GM21619 (cell line): ENCODE measurements around the gene PPP1CB.
A peak's percentile ranks its signal among the peaks of the same experiment; 100 is the strongest.
"Not testable (repeated sequence)": the region's sequence is repeated elsewhere in the genome, so short reads cannot be mapped to it uniquely, and the experiment has no call there.

Experiments
- ATAC-seq: cut with Tn5 transposase; IDR thresholded peaks from one replicate; pipeline ENCODE4 v1.9.1; 2021; ENCODE audit not compliant: unreplicated experiment

Gene PPP1CB

DNA sequence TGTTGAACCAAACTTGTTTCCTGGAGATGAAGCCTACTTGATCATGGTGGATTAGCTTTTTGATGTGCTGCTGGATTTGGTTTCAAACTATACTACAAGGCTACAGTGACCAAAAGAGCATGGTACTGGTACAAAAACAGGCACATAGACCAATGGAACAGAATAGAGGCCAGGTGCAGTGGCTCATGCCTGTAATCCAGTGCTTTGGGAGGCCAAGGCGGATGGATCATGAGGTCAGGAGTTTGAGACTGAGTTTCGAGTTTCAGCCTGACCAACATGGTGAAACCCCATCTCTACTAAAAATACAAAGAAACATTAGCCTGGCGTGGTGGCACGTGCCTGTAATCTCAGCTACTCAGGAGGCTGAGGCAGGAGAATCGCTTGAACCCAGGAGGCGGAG is 9.0 kb upstream of the PPP1CB start:
- not testable (repeated sequence) for ATAC-seq

DNA sequence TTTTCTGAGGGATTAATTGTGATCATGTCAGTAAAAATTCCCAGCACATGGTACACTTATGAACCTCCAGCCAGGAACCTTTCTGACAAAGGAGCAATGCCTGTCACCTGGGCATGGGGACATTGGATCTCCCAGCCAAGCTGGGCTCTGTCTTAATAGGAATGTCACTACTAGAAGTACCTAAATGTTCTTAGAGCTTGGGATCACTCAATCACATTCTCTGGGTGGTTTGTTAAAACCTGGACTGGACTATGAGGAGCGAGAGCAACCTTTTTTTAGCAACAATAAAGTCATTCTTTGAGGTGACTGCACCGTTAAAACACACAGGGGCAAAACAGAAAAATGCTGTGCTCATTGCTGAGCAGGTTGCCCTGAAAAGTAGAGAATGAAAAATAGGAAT is 6.4 kb upstream of the PPP1CB start:
- no peak for ATAC-seq

DNA sequence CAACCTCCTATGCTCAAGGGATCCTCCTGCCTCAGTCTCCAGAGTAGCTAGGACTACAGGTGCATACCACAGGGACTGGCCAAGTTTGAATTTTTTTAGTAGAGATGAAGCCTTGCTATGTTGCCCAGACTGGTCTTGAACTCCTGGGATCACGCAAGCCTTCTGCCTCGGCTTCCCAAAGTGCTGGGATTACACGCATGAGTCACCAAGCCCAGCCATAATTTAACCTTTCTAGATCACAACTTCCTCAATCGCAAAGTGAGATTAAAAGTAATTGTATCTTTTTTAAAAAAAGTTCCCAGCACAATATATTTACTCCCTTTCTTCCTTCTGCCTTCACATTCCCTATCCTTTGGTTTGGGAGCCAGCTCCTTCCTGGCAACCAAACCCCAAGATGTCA is 5.8 kb upstream of the PPP1CB start:
- ATAC-seq: no peak

DNA sequence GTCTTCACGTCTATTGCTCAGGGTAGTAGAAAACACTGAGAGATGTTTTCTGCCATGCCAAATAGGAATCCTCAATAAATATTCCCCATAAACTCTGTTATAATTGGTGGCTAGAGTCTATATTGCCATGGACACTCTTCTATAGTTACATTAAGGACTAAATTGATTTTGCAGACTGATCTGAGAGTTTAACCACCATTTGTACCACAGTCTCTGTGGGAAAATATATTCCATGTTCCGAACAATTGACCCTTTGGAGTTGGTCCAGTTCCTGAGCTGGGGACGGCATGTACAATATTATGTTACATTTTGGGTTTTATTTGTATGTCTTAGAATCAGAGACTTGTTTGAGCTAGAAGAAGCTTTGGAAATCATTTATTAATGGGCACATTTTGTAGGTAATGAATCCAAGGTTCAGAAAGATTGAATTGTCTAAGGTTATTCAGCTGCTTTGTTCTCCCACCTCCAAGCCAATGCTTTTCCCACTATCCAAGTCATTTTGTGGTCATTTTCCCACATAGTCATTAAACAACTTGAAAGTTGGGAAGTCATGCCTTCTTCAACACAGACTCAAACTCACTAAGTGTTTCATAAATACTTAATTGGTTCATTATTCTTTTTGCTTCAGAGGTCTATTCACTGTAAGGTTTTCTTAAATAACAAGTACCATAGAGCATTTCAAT is 5.1 kb upstream of the PPP1CB start:
- no peak for ATAC-seq

DNA sequence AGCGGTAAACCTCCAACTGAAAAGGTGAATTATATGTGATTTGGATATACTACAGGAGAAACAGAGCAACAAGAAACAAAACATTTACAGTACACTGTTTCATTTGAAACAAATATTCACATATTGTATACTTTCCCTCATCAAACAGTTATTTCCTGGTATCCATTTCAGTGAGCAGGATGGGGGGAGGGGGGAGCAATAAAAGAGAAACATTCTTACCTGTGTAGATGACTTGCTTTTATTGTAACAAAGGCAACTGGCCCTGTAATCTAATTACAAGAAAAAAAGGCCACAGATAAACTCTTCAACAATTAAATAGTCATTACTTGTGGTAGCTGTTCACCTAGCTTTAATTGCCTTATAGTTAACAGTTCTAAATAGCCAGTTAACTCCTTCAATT is 3.9 kb upstream of the PPP1CB start:
- no peak for ATAC-seq

DNA sequence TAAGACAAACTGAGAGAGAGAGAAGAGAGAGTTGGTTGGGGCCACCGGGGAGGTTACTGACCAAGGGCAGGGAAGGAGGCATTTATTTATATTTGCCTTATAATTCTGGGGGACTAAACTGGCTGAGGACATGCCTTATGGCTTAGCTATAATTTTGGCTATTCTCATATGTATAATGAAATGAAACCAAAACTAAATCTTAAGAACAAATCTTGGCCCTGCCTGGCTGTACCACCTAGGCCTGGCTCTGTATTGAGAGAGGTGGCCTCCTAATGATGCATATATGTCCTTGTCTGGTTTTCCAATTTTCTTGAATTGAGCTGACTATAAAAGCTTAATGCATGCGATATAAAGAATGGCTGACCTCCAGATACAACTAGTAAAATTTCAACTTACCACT is 3.5 kb upstream of the PPP1CB start:
- no peak for ATAC-seq

DNA sequence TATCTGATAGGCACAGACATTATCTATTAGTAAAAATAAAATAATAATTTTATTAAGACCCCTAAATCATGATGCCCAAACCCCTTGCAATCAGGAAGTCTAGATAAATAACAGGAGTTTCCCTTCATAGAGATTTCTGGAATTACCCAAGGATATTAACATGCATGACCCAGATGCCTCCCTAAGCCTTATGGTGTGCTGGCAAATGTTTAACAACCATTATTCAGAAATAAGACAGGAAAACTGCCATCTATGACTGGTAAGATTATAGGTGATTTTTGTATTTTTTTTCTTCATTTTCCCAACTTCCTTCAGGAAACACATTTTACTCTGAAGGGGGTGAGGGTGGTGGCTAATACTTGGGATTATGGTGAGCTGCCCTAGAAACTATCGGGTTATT is 2.7 kb upstream of the PPP1CB start:
- no peak for ATAC-seq

DNA sequence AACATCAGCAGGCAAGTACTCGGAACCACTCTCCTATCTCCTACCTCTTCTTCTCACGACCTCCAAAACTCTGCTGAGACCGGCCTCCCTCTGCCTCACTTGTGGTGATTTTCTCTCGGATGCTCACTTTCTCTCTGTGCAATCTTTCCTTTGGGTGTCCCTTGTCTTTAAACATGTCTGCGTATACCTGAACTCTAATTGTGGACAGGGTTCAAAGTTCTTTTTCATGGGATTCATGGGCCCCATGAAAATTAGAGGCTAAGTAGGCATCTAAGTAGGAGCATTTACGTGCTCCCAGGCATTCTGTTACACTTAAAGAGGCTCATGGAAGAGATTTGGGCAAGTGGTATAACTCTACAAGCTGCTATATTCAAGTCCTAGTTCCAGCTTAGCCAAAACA is 2.1 kb upstream of the PPP1CB start:
- ATAC-seq: no peak

DNA sequence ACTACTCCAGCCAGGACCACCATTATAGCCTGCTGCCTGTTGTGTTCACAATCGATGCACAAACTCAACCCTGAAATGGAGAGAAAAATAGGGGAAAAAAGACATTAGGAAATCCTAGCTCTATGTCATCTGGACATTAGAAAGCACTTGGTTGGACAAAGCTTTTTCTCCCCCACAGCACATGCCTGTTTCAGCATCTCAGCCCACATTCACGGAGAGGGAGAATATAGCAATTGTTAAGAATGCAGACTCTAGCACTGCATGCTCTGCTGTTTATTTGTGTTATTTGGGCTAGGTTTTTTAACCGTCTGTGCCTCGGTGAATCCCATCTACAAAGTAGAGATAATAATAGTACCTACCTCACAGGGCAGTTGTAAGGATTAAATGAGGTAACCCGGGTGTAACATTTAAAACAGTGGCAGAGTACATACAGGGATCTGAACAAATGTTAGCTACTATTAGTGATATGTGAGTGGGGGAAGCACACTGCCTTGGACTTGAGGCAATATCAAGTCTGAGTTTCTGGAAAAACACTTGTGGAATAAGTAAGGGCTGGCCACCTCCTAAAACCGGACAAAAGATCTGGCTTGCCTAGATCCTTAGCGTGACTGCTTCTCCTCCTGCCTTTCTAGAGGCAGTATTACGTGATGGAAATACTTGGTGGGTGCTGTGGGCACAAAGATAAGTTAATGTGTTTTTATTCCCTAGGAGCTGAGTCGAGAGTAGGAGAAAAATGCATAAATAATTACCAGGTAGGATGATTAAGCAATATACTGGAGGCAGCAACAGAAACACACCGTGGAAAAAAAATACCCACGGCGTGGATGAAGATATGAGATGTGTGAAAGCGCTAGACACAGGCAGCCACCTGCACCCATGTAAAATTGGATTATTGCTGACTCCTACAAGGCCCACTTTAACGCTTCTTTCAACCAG is 1.0 kb upstream of the PPP1CB start:
- ATAC-seq: peak; percentile 1

DNA sequence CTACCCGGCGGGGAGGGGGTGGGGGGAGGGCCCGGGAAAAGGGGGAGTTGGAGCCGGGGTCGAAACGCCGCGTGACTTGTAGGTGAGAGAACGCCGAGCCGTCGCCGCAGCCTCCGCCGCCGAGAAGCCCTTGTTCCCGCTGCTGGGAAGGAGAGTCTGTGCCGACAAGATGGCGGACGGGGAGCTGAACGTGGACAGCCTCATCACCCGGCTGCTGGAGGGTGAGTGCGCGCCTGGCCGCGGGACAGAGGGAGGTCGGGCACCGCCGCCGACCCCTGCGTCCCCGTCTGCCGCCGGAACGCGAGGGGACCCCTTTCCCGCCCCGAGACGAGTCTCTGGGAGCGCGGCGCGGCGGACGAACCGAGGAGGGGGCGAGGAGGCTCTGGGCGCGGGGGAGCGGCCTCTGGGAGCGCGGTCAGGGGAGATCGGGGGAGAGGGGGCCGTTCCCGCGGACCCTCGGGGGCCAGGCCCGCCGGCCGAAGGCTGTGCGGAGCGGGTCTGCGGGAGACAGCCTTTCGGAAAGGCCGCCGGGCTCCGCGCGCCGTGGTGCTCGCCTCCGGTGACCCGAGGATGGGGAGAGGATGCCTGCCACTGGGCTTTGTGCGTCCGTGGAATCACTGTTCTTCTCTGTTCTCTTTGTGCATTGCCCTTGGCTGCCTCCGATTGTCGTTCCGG is 463 bp downstream of the PPP1CB start:
- ATAC-seq: peak; percentile 21

DNA sequence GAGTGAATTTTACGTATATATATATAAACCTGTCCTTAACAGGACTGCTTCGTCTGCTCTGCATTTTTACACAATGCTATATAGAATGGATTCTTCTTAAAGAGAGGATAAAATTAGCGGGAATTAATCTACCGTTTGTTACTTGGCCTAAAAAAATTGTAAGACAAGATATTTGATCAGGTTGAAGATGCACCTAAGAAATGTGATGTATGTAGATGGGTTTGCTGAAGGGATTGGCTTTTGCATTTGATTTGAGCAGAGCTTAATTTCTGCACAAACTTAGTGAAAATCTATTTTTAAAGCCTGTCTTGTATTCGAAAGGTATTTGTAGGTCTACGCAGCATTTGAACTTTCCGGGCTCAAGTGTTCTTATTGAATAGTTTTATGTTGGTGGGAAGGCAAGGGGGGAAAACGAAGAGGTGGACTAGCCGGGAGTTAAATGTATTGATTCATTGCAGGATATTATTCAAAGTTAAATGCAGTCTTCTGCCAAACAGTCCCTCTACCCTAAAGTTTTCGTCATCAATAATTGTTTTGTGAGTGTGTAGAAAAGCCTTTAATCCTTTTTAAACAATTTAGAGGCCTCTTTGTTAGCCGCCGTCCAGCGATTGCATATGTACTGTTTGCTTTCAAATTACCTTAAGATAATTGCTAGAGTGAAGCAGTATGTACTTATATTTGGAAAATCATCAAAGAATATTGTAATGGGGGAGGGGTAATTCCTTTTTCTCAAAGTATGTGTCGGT is 1.2 kb downstream of the PPP1CB start:
- ATAC-seq: no peak

DNA sequence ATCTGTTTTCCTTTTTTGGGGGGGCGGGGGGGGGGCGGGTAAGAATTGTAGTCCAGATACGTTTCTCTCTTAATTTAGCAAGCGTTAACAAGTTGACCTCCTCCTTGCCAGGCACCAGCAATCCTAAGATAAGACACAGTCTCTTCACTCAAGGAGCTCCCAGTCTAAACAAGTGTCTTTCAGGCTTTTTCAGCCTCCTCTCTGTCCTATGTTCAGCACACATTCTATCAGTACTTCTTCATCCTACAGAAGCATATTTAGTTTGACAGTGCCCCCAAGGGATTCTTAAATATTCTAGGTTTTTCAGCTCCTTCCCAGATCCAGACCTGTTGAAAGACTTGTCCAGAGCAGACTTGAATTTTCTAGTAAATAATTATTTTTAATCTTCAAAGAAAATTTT is 2.7 kb downstream of the PPP1CB start:
- ATAC-seq: no peak

DNA sequence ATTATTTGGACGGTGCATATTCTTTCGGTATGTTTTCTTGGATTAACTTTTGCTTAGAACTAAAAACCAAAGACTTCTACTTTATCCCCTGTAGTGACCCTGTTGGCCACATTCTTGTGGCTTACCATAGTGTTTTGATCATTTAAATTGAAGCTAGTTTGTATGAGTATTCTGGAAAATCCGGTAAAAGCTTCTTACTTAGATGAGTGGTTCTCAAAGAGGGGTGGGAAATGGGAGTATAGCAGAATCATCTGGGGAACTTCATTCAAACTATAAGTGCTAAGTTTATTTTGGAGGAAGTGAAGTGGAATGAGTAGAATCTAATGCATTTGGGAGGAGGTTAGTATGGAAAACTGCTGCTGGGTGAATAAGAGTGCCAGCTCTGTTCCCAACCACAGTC is 3.8 kb downstream of the PPP1CB start:
- no peak for ATAC-seq

DNA sequence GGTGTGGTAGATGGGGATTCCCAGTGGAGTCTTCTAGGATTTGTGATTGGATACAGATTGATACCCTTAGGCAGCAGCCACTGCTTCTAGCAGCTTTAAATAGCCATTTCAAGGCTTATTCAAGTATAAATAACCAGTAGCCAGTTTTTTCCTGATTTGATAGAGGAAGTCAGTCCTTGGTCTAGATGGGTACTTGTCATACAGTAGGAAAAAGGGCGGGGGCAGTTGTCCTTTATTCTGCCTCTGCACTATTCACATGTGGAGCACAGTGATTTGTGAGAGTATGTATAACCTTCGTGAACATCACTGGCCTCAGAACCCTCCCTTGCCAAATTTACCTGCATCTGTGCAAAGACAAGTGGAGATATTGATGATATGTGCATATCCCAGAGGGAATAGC is 6.8 kb downstream of the PPP1CB start:
- ATAC-seq: no peak

DNA sequence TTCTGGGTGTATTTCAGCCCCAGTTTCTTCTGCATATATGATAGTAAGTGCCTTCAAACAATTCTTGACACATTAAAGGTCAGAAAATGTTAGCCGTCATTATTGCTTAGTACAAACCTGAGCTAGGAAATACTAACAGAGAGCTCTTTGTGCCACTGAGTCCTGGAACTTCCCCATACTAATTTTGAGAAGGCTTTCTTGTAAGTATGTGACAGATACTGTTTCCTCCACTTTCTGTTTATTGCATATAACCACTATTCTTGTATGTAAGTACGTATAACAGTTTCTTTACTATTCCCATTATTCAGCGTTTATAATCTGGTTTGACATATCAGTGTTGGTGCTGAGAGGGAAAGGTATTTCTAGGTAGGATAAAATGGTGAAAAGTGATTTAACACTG is 9.8 kb downstream of the PPP1CB start:
- ATAC-seq: no peak

DNA sequence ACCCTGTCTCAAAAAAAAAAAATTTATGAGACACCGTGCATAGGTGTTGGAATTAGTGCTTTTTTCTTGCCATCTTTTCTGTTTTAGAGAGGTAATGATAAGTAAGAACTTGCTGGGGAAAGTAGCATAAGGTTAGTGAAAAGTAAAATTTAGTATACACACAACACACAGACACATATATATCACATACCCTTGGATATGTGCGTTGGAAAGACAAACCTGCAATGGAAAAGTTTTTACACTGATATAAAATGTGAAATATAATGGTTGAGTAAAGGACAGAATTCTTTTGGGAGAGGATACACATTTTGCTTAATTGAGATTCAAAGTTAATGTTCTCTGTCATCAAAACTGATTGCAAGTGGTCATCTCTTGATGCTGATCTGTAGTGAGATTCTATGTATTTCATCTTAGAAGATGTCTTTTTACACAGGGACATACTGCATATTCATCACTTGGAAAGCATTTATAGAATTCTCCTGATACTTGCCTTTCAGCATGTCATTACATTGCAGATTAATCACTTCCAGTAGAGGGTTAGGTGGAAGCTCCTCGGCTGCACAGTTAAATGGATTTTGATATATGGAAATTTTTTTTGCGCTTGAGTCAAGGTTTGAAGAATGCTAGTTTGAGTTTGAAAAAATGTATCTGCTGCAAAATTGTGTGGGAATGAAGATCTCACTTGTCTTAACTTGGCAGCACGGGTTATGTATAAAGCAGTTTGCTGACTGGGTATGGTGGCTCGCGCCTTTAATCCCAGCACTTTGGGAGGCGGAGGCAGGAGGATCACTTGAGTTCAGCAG is 13.5 kb downstream of the PPP1CB start:
- ATAC-seq: no peak

DNA sequence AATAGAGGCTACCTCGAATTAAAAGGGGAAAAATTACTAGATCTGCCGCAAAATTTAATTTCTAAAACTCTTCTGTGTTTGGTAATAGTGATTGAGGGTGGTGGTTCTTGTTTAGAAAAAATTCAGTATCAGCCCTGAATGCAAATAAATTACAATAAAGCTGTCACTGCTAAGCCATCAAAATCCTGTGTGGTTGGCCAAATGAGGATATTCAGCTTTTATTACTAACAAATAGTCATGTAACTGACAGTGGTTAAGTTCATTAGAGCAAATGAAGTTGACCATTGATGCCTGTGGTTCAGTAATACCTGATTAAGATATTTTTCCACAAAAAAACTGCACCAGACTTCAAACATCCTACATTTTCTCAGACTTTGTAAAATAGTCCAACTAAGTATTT is 14.4 kb downstream of the PPP1CB start:
- ATAC-seq: no peak

DNA sequence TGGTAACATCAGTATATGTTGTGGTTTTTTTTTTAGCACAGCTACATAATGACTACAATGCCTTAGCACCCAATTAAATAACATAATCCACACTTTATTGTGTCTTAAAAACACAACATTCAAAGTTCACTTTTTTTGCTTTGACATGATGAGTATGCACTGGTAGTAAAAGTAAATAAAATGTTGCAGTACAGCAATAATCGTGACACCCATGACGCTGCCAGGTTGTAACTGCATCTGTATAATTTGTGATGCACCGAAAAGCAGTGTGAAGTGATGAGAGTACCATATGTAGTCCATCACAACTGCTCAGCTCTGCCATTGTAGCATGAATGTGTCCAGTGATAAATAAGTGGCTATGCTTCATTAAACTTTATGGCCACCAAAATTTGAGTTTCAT is 15.7 kb downstream of the PPP1CB start:
- ATAC-seq: no peak

DNA sequence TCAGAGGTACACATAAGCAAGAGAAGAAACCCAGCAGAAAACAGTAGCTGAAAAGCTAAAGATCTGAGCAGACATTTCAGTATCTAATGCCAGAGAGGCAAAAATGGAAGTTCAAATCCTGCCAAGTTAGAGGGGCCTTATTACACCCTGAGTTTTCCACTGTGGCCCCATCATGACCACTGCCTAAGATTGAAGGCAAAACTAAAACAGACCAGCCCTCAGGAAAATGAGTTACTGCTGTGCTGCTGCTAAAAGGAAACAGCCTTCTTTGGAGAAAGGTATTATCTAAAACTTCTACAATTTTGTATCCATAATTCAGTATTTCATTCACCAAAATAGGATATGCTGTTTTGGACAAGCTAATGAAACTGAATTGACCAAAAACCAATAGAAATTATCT is 16.8 kb downstream of the PPP1CB start:
- no peak for ATAC-seq

DNA sequence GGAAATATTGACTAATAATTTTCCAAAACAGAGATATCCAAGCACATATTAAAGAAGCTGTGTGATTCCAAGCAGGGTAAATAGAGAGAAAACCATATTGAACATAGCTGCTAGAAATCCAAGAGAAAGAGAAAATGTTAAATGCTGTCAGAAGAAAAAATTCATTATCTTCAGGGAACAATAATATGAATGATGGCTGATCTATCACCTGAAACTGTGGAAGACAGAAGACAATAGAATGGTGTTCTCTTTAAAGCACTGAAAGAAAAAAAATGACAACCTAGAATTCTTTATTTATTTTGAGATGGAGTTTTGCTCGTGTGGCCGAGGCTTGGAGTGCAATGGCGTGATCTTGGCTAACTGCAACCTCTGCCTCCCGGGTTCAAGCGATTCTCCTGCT is 17.3 kb downstream of the PPP1CB start:
- ATAC-seq: no peak
